SK-N-SH (cell line): ENCODE results near the gene SPTBN5. TPM values are rescaled to one million over a fixed set of nuclear protein-coding genes. Genes with fewer than 3 reads are reported as not detected.

Source experiments
- CTCF ChIA-PET: fragments of 300-600, 350-600 bp; formaldehyde crosslinking; extraction: SDS; loops from one replicate; lab custom pipeline; 2021; lab: Yijun Ruan, JAX
- POLR2A ChIA-PET: fragments of 350-600 bp; sonication (Branson Sonifier 250); formaldehyde crosslinking; extraction: SDS; loops from one replicate; lab custom pipeline; 2020; ENCODE audit warnings: antibody characterized with exemption, inconsistent platforms; lab: Yijun Ruan, JAX
- DNase-seq: peaks from one replicate; pipeline ENCODE4 v3.0.0; 2012
- H2AFZ ChIP-seq: fragments of 200-600 bp; sonication (generic); 2 replicates; pipeline ENCODE4 v1.8.1; 2016; ENCODE audit warnings: antibody characterized with exemption, mild to moderate bottlenecking, low read depth
- H3F3A ChIP-seq: fragments of 200-600 bp; sonication (generic); replicated peaks from 2 replicates; pipeline ENCODE3; 2016; ENCODE audit warnings: antibody characterized with exemption, mild to moderate bottlenecking; ENCODE audit not compliant: insufficient read depth
- H3K27ac ChIP-seq, 2 experiments: fragments of 200-500 bp in 1 of 2; fragments of 200-600 bp in 1 of 2; sonication (Bioruptor generic) in 1 of 2; sonication (generic), shearing (Covaris generic) in 1 of 2; 2 replicates each; pipeline versions ENCODE4 v1.5.1 to v1.6.1; 2014 to 2016; ENCODE audit warnings: low read depth in 2 of 2, inconsistent platforms in 1 of 2, low read length in 1 of 2, mild to moderate bottlenecking in 1 of 2, mixed read lengths in 1 of 2
- H3K27me3 ChIP-seq: fragments of 200-600 bp; sonication (generic), shearing (Covaris generic); 2 replicates; pipeline ENCODE4 v1.6.1; 2016; ENCODE audit warnings: mixed run types; ENCODE audit not compliant: insufficient read depth
- H3K36me3 ChIP-seq, 2 experiments: fragments of 200-500 bp in 1 of 2; fragments of 200-600 bp in 1 of 2; sonication (Bioruptor generic) in 1 of 2; sonication (generic) in 1 of 2; replicated peaks in 1 of 2; 2 replicates each; pipeline versions ENCODE3 to v1.5.1; 2014 to 2016; ENCODE audit warnings: low read length in 1 of 2, mild to moderate bottlenecking in 1 of 2; ENCODE audit not compliant: insufficient read depth in 2 of 2, control insufficient read depth in 1 of 2
- H3K4me1 ChIP-seq, 2 experiments: fragments of 200-500 bp in 1 of 2; fragments of 200-600 bp in 1 of 2; sonication (Bioruptor generic) in 1 of 2; sonication (generic), shearing (Covaris generic) in 1 of 2; 2 replicates each; pipeline versions ENCODE4 v1.5.1 to v1.6.1; 2014 to 2016; ENCODE audit warnings: low read depth in 1 of 2, low read length in 1 of 2, mixed run types in 1 of 2; ENCODE audit not compliant: insufficient read depth in 2 of 2, control insufficient read depth in 1 of 2
- H3K4me2 ChIP-seq: fragments of 200-600 bp; sonication (generic), shearing (Covaris generic); 2 replicates; pipeline ENCODE4 v1.6.1; 2017; ENCODE audit warnings: mixed run types
- H3K4me3 ChIP-seq, 2 experiments: fragments of 200-500 bp in 1 of 2; fragments of 200-600 bp in 1 of 2; sonication (Bioruptor generic) in 1 of 2; sonication (generic), shearing (Covaris generic) in 1 of 2; 2 replicates each; pipeline versions ENCODE4 v1.5.1 to v1.8.1; 2014 to 2016; ENCODE audit warnings: low read depth in 2 of 2, inconsistent platforms in 1 of 2, low read length in 1 of 2, mild to moderate bottlenecking in 1 of 2, mixed read lengths in 1 of 2, moderate library complexity in 1 of 2
- H3K79me2 ChIP-seq: fragments of 200-600 bp; sonication (generic); 2 replicates; pipeline ENCODE4 v1.8.1; 2017; ENCODE audit warnings: mild to moderate bottlenecking; ENCODE audit not compliant: insufficient read depth
- H3K9ac ChIP-seq: fragments of 200-600 bp; sonication (generic); 2 replicates; pipeline ENCODE4 v1.6.1; 2017; ENCODE audit warnings: mixed run types
- H3K9me2 ChIP-seq: fragments of 200-600 bp; sonication (generic); 2 replicates; pipeline ENCODE4 v1.6.1; 2017; ENCODE audit warnings: mixed run types
- H3K9me3 ChIP-seq: fragments of 200-600 bp; sonication (generic); 2 replicates; pipeline ENCODE4 v1.6.1; 2017; ENCODE audit warnings: mixed run types, mild to moderate bottlenecking, moderate library complexity
- H4K20me1 ChIP-seq: fragments of 200-600 bp; sonication (generic); 2 replicates; pipeline ENCODE4 v1.6.1; 2017; ENCODE audit warnings: mild to moderate bottlenecking, mixed run types; ENCODE audit not compliant: insufficient read depth
- EP300 ChIP-seq, 2 experiments: IDR thresholded peaks; 2 replicates each; pipeline versions ENCODE4 v1.4.0 to v1.6.1; 2012; ENCODE audit warnings: borderline replicate concordance in 1 of 2, low read depth in 1 of 2, low read length in 1 of 2
- JUND ChIP-seq: IDR thresholded peaks from 2 replicates; pipeline ENCODE4 v1.4.0; 2012
- MEF2A ChIP-seq: IDR thresholded peaks from 2 replicates; pipeline ENCODE4 v1.4.0; 2012; ENCODE audit warnings: low read depth, borderline replicate concordance
- RAD21 ChIP-seq: IDR thresholded peaks from 2 replicates; pipeline ENCODE4 v1.6.1; 2012; ENCODE audit warnings: mild to moderate bottlenecking, low read length
- RFX5 ChIP-seq: IDR thresholded peaks from 2 replicates; pipeline ENCODE4 v1.6.1; 2012; ENCODE audit warnings: mild to moderate bottlenecking, improper control_type of control experiment, low read length
- TAF1 ChIP-seq: IDR thresholded peaks from 2 replicates; pipeline ENCODE4 v1.6.1; 2012; ENCODE audit warnings: low read depth, mild to moderate bottlenecking, low read length, moderate library complexity, borderline replicate concordance
- YY1 ChIP-seq: IDR thresholded peaks from 2 replicates; pipeline ENCODE4 v1.4.0; 2012; ENCODE audit warnings: low read depth, mild to moderate bottlenecking
- WGBS: methylation state at CpG from one replicate; pipeline ENCODE4 v1.1.6; 2017; ENCODE audit warnings: low lambda C conversion rate; 5-methylcytosine and 5-hydroxymethylcytosine counted together
- polyA plus RNA-seq, 3 experiments: library from polyadenylated mRNA; depleted of rRNA; stranded (reverse); fragments of >200 nt; gene quantifications; 2 replicates each; pipeline ENCODE4 v1.2.3, GENCODE V29; 2012
- TF ChIP-seq, protein P1 (sequence below): IDR thresholded peaks from 2 replicates; pipeline ENCODE4 v1.6.1; 2012; ENCODE audit warnings: mild to moderate bottlenecking, low read depth, low read length, moderate library complexity
- TF ChIP-seq, protein P2 (sequence below): fragments of 150-350 bp; IDR thresholded peaks from 2 replicates; pipeline ENCODE4 v1.6.1; 2017; ENCODE audit warnings: antibody characterized with exemption, low read length, low read depth, borderline replicate concordance

Gene SPTBN5
- polyA plus RNA-seq, 1 of the 3 experiments (the other 2 are of a cell fraction) = 0.23 TPM

GRCh38 chr15:41813426-41813825, 80.4 kb downstream of the SPTBN5 start:
- Histone ChIP-seq H3K9ac (no peak overlapping the region), H3K79me2 (no peaks in the 10 kb centered on the region), H3F3A (no peaks in the 10 kb centered on the region), H3K27me3 (no peaks in the 10 kb centered on the region), H3K4me1 (no peaks in the 10 kb centered on the region), H2AFZ (no peak overlapping the region), H3K9me3 (no peaks in the 10 kb centered on the region), H4K20me1 (no peaks in the 10 kb centered on the region), H3K36me3 (peaks cover 0 to 45% of the 10 kb centered on the region in 2 experiments), H3K4me2 (no peak overlapping the region), H3K9me2 (no peaks in the 10 kb centered on the region), H3K27ac (no peak overlapping the region), H3K4me3 (no peak overlapping the region)
- POLR2A ChIA-PET = interaction anchor here (4.2 kb wide), 1 partner anchor 40 kb away, joined by 13 read pairs; the partner anchor contains the start of gene MAPKBP1
- CTCF ChIA-PET = interaction anchor here (0.7 to 5.3 kb wide), 10 partner anchors 10 to 347 kb away, joined by 3 to 114 read pairs (median 34); partner anchors contain the start of gene MAPKBP1
- 92% methylated on average over 8 of the region's 8 CpGs for WGBS
- TF ChIP-seq RFX5 = no peak
- TF ChIP-seq JUND = no peak
- TF ChIP-seq EP300 (IDR thresholded peaks at IDR 0.05; ENCODE audit: borderline replicate concordance in 1 of 2, low read depth in 1 of 2, low read length in 1 of 2) = no peak
- no peak for TF ChIP-seq TAF1
- TF ChIP-seq, protein P1, sequence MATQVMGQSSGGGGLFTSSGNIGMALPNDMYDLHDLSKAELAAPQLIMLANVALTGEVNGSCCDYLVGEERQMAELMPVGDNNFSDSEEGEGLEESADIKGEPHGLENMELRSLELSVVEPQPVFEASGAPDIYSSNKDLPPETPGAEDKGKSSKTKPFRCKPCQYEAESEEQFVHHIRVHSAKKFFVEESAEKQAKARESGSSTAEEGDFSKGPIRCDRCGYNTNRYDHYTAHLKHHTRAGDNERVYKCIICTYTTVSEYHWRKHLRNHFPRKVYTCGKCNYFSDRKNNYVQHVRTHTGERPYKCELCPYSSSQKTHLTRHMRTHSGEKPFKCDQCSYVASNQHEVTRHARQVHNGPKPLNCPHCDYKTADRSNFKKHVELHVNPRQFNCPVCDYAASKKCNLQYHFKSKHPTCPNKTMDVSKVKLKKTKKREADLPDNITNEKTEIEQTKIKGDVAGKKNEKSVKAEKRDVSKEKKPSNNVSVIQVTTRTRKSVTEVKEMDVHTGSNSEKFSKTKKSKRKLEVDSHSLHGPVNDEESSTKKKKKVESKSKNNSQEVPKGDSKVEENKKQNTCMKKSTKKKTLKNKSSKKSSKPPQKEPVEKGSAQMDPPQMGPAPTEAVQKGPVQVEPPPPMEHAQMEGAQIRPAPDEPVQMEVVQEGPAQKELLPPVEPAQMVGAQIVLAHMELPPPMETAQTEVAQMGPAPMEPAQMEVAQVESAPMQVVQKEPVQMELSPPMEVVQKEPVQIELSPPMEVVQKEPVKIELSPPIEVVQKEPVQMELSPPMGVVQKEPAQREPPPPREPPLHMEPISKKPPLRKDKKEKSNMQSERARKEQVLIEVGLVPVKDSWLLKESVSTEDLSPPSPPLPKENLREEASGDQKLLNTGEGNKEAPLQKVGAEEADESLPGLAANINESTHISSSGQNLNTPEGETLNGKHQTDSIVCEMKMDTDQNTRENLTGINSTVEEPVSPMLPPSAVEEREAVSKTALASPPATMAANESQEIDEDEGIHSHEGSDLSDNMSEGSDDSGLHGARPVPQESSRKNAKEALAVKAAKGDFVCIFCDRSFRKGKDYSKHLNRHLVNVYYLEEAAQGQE = no peak
- no peak for DNase-seq

DNA sequence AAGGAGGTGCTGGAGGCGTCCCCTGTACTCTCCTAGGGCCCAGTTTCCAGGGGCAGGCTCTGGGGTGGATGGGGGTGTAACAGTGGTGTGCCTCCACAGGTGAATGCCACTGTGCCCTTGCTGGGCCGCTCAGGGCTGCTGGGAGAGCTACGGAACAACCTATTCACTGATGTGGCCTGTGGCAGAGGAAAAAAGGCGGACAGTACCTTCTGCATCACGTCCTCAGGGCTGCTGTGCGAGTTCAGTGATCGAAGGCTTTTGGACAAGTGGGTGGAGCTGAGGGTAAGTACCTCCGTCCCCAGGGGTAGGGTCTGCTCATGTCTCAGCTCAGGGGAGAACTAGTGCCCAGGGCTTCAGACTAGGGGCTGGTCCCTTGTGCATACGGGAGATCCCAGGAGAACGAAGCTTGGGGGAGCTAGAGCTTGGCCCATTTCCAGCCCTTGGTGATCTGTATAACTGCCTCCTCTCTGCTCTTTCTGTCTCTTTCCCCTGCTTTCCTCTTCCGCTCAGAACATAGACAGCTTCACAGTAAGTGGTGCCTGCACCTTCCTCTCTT, 81.0 kb downstream of the SPTBN5 start:
- H3K9me3 ChIP-seq = no peaks in the 10 kb centered on the region
- H3K9me2 ChIP-seq = no peaks in the 10 kb centered on the region
- 97% methylated on average over 6 of the region's 11 CpGs for WGBS
- no peak overlapping the region for H3K4me2 ChIP-seq
- POLR2A ChIA-PET = interaction anchor here (4.2 kb wide), 1 partner anchor 39 kb away, joined by 13 read pairs; the partner anchor contains the start of gene MAPKBP1
- no peaks in the 10 kb centered on the region for H3K4me1 ChIP-seq
- TF ChIP-seq YY1 (no peak), MEF2A (no peak), RAD21 (no peak), JUND (no peak)
- TF ChIP-seq, protein P2, sequence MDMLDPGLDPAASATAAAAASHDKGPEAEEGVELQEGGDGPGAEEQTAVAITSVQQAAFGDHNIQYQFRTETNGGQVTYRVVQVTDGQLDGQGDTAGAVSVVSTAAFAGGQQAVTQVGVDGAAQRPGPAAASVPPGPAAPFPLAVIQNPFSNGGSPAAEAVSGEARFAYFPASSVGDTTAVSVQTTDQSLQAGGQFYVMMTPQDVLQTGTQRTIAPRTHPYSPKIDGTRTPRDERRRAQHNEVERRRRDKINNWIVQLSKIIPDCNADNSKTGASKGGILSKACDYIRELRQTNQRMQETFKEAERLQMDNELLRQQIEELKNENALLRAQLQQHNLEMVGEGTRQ = no peak
- no peaks in the 10 kb centered on the region for H4K20me1 ChIP-seq
- no peaks in the 10 kb centered on the region for H3K79me2 ChIP-seq
- H3K36me3 ChIP-seq = peaks cover 0 to 40% of the 10 kb centered on the region in 2 experiments
- no peak overlapping the region for H2AFZ ChIP-seq
- no peak overlapping the region for H3K4me3 ChIP-seq
- DNase-seq = no peak
- H3K27ac ChIP-seq = no peak overlapping the region
- CTCF ChIA-PET = interaction anchor here (0.6 to 5.3 kb wide), 22 partner anchors 11 to 347 kb away, joined by 3 to 114 read pairs (median 14); partner anchors contain the start of gene MAPKBP1
- no peaks in the 10 kb centered on the region for H3K27me3 ChIP-seq
- H3F3A ChIP-seq = no peaks in the 10 kb centered on the region
- no peak overlapping the region for H3K9ac ChIP-seq
